ENCODE data around the gene ZC3H4.

DNA sequence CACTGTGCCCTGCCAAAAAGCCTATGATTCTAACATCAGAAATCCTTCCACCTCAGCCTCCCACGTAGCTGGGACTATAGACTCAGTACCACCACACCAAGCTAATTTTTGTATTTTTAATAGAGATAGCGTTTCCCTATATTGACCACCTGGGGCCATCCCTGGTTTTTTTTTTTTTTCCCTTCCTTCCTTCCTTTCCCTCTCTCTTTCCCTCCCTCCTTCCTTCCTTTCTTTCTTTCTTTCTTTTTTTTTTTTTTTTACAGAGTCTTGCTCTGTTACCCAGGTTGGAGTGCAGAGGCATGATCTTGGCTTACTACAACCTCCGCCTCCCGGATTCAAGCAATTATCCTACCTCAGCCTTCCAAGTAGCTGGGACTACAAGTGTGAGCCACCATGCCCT, 16.0 kb upstream of the ZC3H4 start:
- TF ChIP-seq, protein P1, sequence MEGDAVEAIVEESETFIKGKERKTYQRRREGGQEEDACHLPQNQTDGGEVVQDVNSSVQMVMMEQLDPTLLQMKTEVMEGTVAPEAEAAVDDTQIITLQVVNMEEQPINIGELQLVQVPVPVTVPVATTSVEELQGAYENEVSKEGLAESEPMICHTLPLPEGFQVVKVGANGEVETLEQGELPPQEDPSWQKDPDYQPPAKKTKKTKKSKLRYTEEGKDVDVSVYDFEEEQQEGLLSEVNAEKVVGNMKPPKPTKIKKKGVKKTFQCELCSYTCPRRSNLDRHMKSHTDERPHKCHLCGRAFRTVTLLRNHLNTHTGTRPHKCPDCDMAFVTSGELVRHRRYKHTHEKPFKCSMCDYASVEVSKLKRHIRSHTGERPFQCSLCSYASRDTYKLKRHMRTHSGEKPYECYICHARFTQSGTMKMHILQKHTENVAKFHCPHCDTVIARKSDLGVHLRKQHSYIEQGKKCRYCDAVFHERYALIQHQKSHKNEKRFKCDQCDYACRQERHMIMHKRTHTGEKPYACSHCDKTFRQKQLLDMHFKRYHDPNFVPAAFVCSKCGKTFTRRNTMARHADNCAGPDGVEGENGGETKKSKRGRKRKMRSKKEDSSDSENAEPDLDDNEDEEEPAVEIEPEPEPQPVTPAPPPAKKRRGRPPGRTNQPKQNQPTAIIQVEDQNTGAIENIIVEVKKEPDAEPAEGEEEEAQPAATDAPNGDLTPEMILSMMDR (IDR thresholded peaks at IDR 0.05), result no peak
- TF ChIP-seq REST (IDR thresholded peaks at IDR 0.05; ENCODE audit: insufficient read depth in 1 of 2, low read depth in 2 of 2, low read length in 1 of 2), result no peak
- no peak for TF ChIP-seq POLR2AphosphoS5 (IDR thresholded peaks at IDR 0.05; ENCODE audit: low read depth, low read length)
- TF ChIP-seq TCF7L2 (IDR thresholded peaks at IDR 0.05; ENCODE audit: low read depth, low read length), result no peak
- no peak for TF ChIP-seq SIN3A (IDR thresholded peaks at IDR 0.05; ENCODE audit: borderline replicate concordance, insufficient read depth, low read depth, low read length)
